Medulla oblongata (tissue), 1 donor: Measurements from ENCODE around the gene FNIP2.
"Not testable (repeated sequence)": the region's sequence is repeated elsewhere in the genome, so short reads cannot be mapped to it uniquely, and the experiment has no call there.

Experiments
- DNase-seq: peaks from one replicate; pipeline ENCODE4 v3.0.0-alpha.2; 2015; ENCODE audit errors: extremely low spot score

The FNIP2 gene

DNA sequence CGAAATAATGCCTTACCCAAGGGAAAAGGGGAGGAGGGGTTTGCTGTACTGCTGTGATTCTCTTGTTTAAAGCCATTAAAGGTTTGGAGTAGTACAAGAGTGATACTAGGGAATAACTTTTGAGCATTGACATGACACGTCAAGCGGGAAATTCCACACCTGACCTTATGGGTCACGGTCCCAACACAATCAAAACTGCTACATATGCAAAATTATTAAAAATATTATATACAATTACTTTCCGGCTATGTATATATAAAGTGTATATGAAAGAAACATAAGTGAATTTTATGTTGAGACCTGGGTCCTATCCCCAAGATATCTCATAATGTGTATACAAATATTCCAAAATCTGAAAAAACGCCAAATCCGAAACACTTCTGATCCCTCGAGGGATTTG, 21.0 kb downstream of the FNIP2 start:
- no peak for DNase-seq

DNA sequence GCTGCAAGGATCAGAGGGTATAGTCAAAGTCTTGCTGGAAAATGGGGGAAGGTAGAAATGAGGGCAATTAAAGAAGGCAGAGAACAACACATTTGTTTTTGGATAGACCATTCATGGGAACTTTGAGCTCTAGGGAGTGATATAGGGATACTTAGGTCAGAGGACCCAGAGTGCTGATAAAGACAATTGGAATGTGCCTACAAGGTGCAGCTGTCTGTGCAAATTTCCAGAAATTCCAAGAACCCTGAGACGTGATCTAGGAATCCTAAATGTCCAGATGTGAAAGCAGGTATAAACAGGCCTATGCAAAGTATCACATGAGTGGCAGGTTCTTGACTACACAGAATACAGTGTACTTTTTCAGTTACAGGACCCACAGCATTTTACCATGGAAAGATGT, 24.2 kb downstream of the FNIP2 start:
- DNase-seq, result no peak

DNA sequence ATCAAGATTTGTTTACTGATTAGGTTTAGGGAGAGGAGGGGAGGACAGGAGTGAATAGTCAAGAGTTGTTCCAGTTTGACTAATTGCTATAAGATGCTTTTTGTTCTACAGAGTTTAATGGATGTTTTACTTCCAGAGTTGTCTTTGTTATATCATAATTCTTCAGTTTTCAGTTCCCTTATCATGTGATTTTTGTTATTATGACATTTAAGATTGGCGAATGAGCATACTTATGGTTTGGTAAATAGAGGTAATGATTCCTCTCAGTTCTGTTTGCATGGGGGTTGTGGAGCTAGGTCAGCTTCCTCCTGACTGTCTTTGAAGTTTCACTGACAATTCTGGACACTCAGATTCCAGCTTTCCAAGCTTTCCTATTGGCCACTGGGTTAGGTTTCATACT, 24.6 kb downstream of the FNIP2 start:
- DNase-seq, result not testable (repeated sequence)

DNA sequence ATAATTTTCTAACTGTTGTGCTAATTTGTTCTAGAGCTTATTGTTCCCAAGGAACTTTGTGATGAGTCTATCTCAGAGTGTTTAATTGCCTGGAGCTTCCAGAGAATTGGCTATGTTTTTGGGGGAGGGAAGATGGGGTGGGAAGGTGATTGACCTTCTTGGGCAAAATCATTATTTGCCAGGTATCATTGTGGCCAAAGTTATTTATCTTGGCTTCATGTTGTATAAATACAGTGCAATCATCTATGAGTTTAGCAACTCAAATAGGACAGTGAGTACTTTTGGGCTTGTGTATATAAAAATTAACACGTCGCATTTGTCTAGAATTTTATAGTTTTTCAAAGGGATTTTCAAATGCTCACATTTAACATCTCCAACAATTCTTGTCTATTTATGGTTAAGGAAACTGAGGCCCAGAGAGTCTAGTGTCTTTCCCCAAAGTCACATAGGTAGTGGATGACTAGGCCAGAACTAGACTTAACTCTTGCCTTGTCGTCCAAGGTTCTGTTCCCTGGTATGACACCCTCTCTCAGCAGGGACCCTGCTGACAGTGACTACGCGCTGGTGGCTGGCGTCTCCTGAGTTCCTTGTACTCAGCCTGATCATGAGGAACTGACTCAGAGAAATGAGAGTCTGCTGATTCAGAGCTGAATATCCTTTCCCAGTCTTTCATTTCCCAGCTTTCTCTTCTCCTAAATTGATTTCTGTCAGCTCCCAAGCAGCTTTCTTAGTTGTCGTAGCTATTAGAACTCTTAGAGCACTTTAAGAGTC, 27.7 kb downstream of the FNIP2 start:
- DNase-seq, result peak; percentile 47

DNA sequence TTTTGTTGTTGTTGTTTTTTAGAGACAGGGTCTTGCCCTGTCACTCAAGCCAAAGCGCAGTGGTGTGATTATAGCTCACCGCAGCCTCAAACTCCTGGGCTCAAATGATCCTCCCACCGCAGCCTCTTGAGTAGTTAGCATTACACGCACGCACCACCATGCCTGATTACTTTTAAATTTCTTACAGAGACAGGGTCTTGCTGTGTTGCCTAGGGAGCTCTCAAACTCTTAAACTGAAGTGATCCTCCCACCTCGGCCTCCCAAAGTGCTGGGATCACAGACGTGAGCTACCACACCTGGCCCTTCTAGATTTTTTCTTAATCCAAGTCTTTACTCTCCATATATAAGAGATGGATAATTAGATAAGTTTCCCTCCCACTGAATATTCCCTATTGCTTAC, 29.2 kb downstream of the FNIP2 start:
- DNase-seq, result no peak

DNA sequence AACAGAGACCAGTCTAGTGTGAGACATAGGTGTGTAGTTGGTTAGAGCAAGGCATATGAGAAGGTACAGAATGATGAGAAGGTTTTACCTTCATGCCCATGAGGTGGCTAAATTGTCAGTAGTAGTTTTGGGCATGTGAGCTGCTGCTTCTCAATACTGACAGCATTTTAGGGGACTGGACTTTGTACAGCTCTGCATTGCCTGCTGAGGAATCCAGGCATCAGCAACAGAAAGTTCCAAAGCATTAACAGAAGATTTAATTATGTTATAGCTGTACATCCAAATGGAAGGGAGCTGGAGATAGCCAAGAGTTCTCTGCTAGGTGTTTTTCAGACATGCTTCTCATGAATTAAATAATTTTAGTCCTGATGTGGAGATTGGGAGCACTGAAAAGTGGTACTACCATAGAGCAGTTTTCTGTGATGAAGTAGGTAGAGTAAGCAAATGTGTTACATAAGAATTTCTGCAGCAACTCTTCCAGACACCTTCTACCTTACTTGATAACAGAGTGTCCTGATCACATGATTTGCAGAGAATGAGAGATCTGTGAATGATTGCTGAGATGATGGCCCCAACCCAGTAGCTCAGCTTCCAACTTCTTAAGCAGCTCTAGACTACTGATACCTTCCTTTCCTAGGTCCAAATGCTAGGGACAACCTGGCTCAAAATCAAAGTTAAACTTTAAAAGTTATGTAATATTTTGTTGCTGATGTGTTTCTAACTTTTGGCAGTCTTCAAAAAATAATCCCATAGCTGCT, 30.4 kb downstream of the FNIP2 start:
- no peak for DNase-seq

DNA sequence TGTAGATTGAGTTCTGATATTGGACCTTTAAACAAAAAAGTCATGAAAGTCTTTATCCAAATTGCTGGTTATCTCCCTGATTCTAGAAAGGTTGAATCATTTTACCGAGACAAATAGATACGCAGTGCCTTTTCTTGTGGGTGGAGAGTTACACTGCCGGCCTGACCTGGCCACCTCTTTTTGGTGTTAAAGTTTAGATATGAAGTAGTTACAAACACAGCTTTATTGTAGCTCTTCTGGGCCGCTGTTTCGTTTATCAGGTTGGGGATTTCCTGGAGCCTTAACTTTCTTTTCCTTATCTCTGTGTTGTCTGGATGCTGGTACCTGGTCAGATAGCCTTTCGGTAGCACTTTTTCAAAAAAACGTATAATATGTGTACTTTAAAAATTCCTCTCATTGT, 31.0 kb downstream of the FNIP2 start:
- no peak for DNase-seq

DNA sequence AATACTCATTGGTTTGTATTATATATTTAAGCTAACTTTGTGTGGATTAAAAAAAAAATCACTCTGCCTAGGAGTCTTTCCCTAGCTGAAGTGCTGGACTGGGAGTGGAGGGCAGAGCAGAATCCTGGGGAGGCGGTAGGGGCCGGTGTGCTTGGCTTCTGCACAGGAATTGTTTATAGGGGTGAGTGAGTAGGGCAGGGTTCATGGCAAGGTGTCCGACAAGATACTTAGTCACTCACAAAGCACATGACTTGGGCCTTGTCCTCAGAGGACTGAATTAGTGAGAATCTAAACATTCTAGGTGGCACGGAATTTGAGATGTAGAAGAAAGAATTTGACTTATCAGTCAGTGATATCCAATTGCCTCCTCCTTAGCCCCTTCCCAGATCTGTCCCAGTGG, 32.2 kb downstream of the FNIP2 start:
- no peak for DNase-seq

DNA sequence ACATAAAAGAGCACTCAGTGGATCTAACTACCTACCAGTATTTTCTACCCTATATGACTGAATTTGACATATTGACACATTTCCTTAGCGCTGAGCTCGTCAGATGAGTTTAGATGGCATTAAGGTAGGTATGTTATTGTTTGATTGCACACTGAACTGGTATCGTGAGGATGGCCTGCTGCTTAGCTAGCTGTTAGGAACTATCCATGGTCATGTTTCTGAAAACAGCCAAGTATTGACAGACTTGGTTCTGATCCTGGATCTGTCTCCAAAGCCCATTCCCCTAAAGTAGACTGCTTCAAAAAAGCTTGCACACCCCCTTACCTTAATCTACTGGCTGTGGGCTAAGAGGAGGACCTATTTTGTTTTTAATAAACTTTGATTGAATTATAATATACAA, 32.9 kb downstream of the FNIP2 start:
- DNase-seq, result no peak

DNA sequence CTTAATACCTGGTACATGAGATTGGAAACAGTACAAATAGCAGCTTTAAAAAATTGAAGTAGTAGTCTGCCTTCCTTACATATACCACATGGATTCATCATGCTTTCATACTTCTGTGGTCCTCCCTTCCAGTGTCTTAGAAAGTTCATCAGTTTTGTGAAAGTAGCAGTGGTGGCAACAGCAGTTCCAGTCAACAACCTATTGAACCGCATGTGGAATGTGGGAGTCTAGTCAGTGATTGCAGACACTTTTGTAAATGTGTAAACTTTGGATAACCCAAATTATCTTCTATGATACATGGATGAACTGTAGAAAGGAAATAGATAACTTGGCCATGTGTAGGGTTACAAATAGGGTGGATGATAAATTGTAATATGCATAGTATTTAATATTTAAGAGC, 34.1 kb downstream of the FNIP2 start:
- no peak for DNase-seq

DNA sequence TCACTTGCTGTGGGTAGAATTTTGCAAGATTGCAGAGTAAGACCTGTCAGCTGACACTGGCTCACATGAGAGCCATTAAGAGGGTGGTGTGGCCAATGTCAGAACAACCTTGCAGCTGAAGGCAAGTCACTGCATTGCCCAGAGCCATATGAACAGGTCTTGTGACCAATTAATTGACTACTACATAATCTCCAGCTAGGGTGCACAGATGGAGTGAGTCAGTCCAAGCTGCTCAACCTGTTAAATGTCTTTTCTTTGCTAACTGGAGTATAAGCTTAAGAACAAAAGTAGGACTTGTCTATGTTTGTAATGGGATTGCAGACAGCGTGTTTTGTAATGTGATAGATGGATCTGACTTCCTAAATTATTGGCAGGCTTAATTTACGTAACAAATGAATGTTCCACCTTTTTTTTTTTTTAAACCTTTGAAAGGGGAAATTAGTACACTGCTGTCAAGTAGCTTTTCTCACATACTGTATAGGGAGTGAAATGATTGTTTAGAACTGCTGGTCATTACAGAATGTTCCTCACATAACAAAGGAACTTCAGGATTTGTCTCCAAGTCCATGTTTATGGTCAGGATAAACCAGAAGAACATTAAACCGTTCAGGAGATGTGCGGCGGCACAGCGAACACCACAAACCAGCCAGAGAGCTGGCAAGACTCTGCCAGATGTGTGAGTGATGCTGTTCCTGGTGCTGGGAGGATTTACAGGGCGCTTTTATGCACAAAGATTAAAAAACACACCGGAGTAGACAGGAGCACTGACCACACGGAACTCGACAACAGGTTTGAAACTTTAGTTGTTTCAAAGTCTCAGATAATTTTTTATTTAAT, 37.0 kb downstream of the FNIP2 start:
- DNase-seq, result no peak

DNA sequence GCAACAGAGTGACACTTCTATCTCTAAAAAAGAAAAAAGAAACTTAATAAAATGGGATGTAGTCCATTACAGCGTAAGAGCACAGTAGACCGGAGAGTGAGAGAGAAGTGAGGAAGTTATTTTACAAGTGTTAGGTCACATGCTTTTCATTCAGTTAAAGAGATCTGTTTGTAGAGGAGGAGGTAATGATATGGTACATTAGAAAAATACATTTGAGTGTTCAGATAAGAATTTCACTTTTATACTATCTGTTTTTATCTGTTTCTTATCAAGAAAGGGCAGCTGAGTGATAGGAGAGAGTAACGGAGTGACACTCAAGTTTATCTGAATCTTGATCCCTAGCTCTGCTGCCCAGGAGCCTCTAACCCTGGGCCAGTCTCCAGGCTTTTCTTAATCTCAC, 38.9 kb downstream of the FNIP2 start:
- peak; percentile 48 for DNase-seq

DNA sequence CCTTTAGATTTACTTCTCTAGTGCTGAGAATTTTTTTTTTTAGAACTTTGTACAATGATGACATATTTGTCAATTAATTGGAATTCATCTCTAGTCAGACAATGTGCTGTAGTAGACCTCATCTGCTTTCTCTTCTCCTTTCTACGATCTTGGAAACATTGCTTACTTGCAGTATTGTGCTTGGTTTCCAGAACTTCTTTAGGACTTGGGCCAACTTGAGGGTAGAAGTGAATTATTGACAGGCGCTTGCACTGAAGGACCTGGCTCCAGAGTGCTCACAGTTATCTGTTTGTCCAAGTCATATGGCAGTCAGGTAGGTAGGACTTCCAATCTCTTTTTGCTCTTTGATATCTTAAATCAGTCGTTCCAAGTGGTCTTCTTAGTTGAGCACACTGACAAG, 39.6 kb downstream of the FNIP2 start:
- peak; percentile 59 for DNase-seq

DNA sequence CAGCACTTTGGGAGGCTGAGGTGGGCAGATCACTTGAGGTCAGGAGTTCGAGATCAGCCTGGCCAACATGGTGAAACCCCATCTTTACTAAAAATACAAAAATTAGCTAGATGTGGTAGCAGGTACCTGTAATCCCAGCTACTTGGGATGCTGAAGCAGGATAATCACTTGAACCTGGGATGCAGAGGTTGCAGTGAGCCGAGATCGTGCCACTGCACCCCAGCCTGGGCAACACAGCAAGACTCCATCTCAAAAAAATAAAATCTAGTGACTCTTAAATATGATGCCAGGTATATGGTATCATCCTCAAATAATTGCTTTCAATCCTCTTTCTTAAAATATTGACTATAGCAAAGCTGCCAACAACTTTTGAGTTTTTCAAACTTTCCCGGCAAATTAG, 40.4 kb downstream of the FNIP2 start:
- DNase-seq, result not testable (repeated sequence)

DNA sequence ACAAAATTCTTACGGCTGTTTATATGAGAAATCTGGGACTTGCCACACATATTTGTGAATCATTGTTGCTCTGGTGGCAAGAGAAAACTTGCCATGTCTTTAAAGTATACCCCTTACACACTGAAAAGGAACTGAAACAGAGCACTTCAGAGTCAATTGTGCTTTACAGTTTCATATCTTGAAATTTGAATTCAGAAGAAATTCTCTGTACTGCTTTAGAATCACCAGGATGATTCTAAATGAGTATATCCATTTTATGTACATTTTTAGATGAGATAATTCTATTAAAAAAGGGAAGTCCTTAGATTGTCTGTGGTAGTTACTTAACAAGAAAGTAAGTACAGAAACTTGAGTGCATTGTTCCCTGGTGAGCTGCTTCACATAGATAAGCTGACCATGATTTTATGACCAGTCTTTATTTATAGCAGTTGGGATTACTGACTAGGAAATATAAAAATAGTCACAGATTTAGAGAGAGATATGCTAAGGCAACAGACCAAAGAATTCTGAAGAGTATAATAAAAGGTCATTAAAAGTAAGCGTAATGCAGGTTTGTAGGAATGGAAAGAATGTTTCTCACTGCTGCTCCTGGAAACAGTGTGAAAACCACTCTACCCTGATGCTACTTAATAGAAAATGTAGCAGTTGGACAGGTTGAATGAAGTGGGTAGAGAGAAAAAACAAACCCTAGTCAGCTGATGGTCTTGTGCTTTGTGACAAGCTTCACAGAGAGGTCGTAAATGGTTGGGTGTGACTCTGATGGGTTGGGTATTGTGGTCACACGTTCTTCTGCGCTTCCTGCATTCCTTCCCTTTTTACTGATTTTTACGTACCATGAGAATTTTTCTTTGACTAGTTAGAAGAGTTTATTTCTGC, 41.0 kb downstream of the FNIP2 start:
- DNase-seq, result peak; percentile 79

DNA sequence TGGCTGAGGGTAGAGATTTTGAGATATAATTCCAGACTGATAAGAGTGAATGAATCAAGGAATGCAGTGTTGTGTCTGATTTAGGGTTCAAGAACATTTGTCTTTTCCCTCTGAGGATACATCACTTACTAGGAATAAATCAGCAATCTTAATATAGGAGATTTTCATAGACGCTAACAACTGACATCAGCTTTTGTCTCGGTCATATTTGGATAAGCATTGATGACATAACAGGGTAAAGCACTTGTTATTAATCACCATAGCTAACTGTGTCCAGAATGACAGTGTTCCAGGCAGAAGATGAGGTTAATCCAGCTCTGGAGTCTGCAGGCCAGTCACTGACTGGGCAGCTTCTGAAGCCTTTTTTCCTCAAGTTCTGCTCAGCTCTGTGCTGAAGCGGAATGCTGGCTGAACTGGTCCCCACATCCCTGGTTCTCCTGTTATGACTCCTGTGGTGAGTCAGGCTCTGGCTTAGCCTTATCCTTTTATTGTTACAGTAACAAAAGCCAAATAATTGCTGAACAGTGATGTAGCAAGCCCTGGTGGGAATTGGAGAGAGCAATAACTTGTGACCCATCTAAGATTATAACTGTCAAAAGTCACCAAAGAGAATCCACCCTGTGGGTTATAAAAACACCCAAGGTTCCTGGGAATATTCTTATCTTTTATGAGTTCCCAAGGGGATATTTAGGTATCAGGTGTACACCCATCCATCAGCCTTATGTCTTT, 41.8 kb downstream of the FNIP2 start:
- peak; percentile 38 for DNase-seq

DNA sequence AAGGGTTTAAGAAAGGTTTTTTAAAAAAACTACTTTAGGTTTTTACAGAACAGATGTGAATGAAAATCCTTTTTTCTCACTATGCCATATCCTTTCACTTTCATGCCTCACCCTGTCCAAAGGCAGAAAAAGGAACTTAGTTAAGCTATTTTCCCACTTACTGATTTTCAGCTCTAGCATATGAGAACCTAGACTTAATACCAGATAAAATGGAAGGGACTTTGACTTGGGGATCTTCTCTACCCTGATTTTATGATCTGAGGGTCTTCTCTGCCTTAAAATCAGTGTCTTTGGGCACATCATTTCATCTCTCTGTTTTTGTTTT, 42.4 kb downstream of the FNIP2 start:
- no peak for DNase-seq

DNA sequence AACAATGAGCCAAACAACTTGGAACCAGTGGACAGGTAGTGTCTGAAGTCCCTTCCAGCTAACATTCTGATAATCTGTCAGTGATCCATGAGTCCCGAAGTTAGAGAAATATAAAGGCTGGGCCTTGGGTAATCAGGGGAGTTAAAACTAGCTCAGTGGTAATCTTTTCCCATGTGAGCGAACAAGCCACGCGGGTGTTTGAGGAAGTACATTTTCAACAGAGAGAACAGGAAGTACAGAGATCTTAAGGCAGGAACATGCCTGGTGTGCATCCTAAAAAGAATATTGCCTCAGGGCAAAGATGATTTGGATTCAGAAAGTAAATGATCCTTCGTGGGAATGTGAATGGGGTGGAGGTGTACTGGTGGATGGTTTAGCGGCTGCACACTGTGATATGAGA, 42.9 kb downstream of the FNIP2 start:
- peak; percentile 80 for DNase-seq

DNA sequence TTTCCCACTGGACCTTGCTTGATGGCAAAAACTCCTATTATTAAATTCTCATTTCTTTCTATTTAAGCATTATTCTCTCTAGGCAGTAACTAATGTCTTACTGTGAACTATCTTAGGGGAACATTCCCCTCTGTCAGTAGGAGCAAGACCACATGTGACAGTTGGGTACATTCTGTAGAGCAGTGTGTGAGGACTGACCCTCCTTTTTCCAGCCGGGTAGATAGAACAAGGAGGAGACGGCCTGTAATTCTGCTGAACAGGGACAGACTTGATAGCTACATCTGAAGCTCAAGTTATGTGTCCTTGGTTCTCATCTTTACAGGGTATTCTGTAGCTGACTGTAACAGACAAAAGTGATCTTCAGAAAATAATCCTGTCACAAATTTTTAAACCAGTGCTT, 43.3 kb downstream of the FNIP2 start:
- no peak for DNase-seq

DNA sequence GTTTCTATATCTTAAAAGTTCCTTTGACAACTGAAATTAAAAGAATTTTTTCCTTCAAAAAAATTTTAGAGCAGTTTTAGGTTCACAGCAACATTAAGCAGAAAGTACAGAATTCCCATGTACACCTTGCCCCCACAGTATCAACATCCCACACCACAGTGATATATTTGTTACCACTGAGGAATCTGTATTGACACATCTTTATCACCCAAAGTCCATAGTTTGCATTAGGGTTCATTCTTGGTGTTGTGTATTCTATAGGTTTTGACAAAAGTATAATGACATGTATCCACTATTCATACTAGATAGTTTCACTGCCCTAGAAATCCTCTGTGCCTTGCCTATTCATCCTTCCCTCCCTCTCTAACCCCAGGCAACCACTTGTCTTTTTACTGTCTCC, 43.7 kb downstream of the FNIP2 start:
- no peak for DNase-seq

DNA sequence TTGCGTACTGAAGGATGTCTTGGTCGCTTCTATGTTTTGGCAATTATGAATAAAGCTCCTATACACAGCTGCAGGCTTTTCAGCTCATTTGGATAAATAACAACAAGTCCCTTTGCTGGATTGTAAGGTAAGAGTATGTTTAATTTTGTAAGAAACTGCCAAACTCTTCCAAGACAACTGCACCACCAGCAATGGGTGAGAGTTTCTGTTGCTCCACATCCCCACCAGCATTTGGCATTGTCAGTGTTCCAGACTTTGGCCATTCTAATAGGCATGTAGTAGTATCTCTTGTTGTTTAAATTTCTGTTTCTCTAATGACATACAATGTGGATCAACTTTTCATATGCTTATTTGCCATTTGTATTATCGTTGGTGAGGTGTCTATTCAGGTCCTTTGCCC, 44.3 kb downstream of the FNIP2 start:
- no peak for DNase-seq
